Transverse colon (tissue), 4 donors: Measurements from ENCODE around the gene PCSK6. TPM values are rescaled to one million over a fixed set of nuclear protein-coding genes. Genes with fewer than 3 reads are reported as not detected.

Experiments
- DNase-seq: peaks from one replicate; pipeline ENCODE4 v3.0.0-alpha.2; 2019
- H3K27ac ChIP-seq, 4 donors: fragments of 200-600 bp; sonication (generic); 2 replicates each; pipeline ENCODE4 v1.5.1; 2016 to 2018; ENCODE audit warnings: inconsistent platforms in 4 of 4
- H3K27me3 ChIP-seq: fragments of 200-600 bp; sonication (generic); 2 replicates; pipeline ENCODE4 v1.5.1; 2017; ENCODE audit warnings: inconsistent platforms
- H3K36me3 ChIP-seq, 4 donors: fragments of 200-600 bp; sonication (generic); 2 replicates each; pipeline ENCODE4 v1.5.1; 2017 to 2019; ENCODE audit warnings: inconsistent platforms in 4 of 4
- H3K4me1 ChIP-seq, 4 donors: fragments of 200-600 bp; sonication (generic); 2 replicates each; pipeline ENCODE4 v1.5.1; 2017 to 2020; ENCODE audit warnings: inconsistent platforms in 4 of 4
- H3K4me3 ChIP-seq, 4 donors: fragments of 200-600 bp; sonication (generic); 1 replicate in 1 of 4; 2 replicates in 3 of 4; pipeline versions ENCODE4 v1.5.1 to v1.6.1; 2017 to 2019; ENCODE audit warnings: inconsistent platforms in 4 of 4
- H3K9me3 ChIP-seq, 2 donors: fragments of 200-600 bp; sonication (generic); 2 replicates each; pipeline ENCODE4 v1.5.1; 2017 to 2019; ENCODE audit warnings: inconsistent platforms in 2 of 2
- CTCF ChIP-seq, 5 experiments: fragments of 200-600 bp in 3 of 5; fragments of 450-650 bp in 2 of 5; sonication (generic) in 3 of 5; IDR thresholded peaks; 1 replicate in 2 of 5; 2 replicates in 3 of 5; pipeline ENCODE4 v1.5.1; 2016 to 2017; ENCODE audit warnings: antibody characterized with exemption in 5 of 5, inconsistent platforms in 3 of 5, mild to moderate bottlenecking in 2 of 5, moderate library complexity in 1 of 5
- EP300 ChIP-seq: sonication (generic); formaldehyde crosslinking; IDR thresholded peaks from one replicate; pipeline ENCODE4 v1.6.1; 2017; ENCODE audit warnings: antibody characterized with exemption, low read depth
- POLR2A ChIP-seq: fragments of 450-650 bp; IDR thresholded peaks from one replicate; pipeline ENCODE4 v1.6.1; 2016; ENCODE audit warnings: antibody characterized with exemption, mild to moderate bottlenecking, moderate library complexity
- POLR2AphosphoS5 ChIP-seq, 3 donors: sonication (generic); formaldehyde crosslinking; IDR thresholded peaks; one replicate each; pipeline ENCODE4 v1.6.1; 2016; ENCODE audit warnings: antibody characterized with exemption in 3 of 3
- WGBS, 2 donors: methylation state at CpG; one replicate each; pipeline ENCODE4 v1.1.5; 2018; ENCODE audit warnings: low coverage in 1 of 2; 5-methylcytosine and 5-hydroxymethylcytosine counted together
- in situ Hi-C, 4 donors: fragments of 200-750 bp; cut with MboI; loops; one replicate each; pipeline versions ENCODE4 v1.15.0 to v1.15.1; 2017; ENCODE audit warnings: low sequenced_read_pairs in 3 of 4, low pct_ligation_motif_present in 1 of 4, low pct_unique_long_range_greater_than_20kb in 1 of 4
- intact Hi-C: fragments of 100-400 bp; cut with DNase I; formaldehyde crosslinking; loops from one replicate; pipeline ENCODE4 v1.15.1; 2023; ENCODE audit warnings: low total_unique reads
- total RNA-seq, 4 donors: library from RNA; depleted of rRNA; stranded (reverse); fragments of >200 nt; gene quantifications; one replicate each; pipeline ENCODE4 v1.1.0, GENCODE V29; 2016

Gene PCSK6
- total RNA-seq, 4 donors from 2014 or later = 20.3 to 119 (median 49.7) TPM

- in situ Hi-C loops = loop anchor here (5.0 to 25.0 kb wide), 6 partner anchors 166 to 621 kb away; partner anchors contain the start of gene LRRK1 (in 4 of the 4)
- intact Hi-C loops = loop anchor here (5.0 kb wide), 1 partner anchor 171 kb away; no protein-coding TSS in a partner anchor
Measured at GRCh38 chr15:101258238-101259144, 231.0 kb downstream of the PCSK6 start.

GRCh38 chr15:101256757-101257156 is 232.8 kb downstream of the PCSK6 start:
- intact Hi-C loops (loop anchor here (2.0 to 5.0 kb wide), 2 partner anchors 169 to 242 kb away; no protein-coding TSS in a partner anchor), in situ Hi-C loops (loop anchor here (5.0 to 25.0 kb wide), 6 partner anchors 164 to 619 kb away; partner anchors contain the start of gene LRRK1 (in 4 of the 4))
- TF ChIP-seq POLR2A = no peak
- TF ChIP-seq CTCF (IDR thresholded peaks at IDR 0.05) = peak in 3 of 5 experiments; percentile 21 to 25 (median 23)
- no peak for TF ChIP-seq POLR2AphosphoS5 (IDR thresholded peaks at IDR 0.05)
- no peak for TF ChIP-seq EP300
- H3K36me3 ChIP-seq = no peaks in the 10 kb centered on the region
- peaks cover 0 to 9% (median 5%) of the 10 kb centered on the region in 4 donors for H3K4me1 ChIP-seq
- DNase-seq = no peak
- no peak overlapping the region for H3K27ac ChIP-seq
- no peak overlapping the region for H3K4me3 ChIP-seq
- 67 to 75% methylated on average over 5 to 6 of the region's 6 CpGs for WGBS, 2 donors
- no peaks in the 10 kb centered on the region for H3K27me3 ChIP-seq
- H3K9me3 ChIP-seq = no peaks in the 10 kb centered on the region

More at GRCh38 chr15:101258238-101259144, 231.0 kb downstream of the PCSK6 start:
- H3K4me1 ChIP-seq = no peaks in the 10 kb centered on the region
- WGBS, 2 donors = 0 to 29% methylated on average over 4 to 9 of the region's 11 CpGs
- H3K36me3 ChIP-seq = no peaks in the 10 kb centered on the region
- H3K27me3 ChIP-seq = no peaks in the 10 kb centered on the region
- no peak overlapping the region for H3K27ac ChIP-seq
- H3K9me3 ChIP-seq = no peaks in the 10 kb centered on the region
- DNase-seq = peak; percentile 68
- TF ChIP-seq CTCF (IDR thresholded peaks at IDR 0.05) = peak; percentile 78 to 87 (median 83)
- TF ChIP-seq POLR2A = no peak
- TF ChIP-seq EP300 = no peak
- no peak for TF ChIP-seq POLR2AphosphoS5 (IDR thresholded peaks at IDR 0.05)
- no peak overlapping the region for H3K4me3 ChIP-seq

- H3K27ac ChIP-seq = no peak overlapping the region
- in situ Hi-C loops = loop anchor here (5.0 to 25.0 kb wide), 6 partner anchors 163 to 618 kb away; partner anchors contain the start of gene LRRK1 (in 4 of the 4)
- H3K4me3 ChIP-seq = no peak overlapping the region
- intact Hi-C loops = loop anchor here (2.0 to 5.0 kb wide), 2 partner anchors 168 to 241 kb away; no protein-coding TSS in a partner anchor
- DNase-seq = no peak
- TF ChIP-seq POLR2AphosphoS5 (IDR thresholded peaks at IDR 0.05) = no peak
- no peak for TF ChIP-seq CTCF (IDR thresholded peaks at IDR 0.05)
- TF ChIP-seq POLR2A = no peak
- TF ChIP-seq EP300 = no peak
- no peaks in the 10 kb centered on the region for H3K27me3 ChIP-seq
- no peaks in the 10 kb centered on the region for H3K36me3 ChIP-seq
- 29 to 59% methylated on average over 1 to 8 of the region's 8 CpGs for WGBS, 2 donors
- H3K4me1 ChIP-seq = peaks cover 0 to 10% (median 6%) of the 10 kb centered on the region in 4 donors
- H3K9me3 ChIP-seq = no peaks in the 10 kb centered on the region
Measured at GRCh38 chr15:101255615-101256241, 233.8 kb downstream of the PCSK6 start.

- Histone ChIP-seq H3K27me3 (no peaks in the 10 kb centered on the region), H3K4me3 (no peak overlapping the region), H3K36me3 (no peaks in the 10 kb centered on the region), H3K9me3 (no peaks in the 10 kb centered on the region), H3K27ac (no peak overlapping the region), H3K4me1 (peaks cover 6 to 17% (median 13%) of the 10 kb centered on the region in 4 donors)
- intact Hi-C loops (loop anchor here (5.0 kb wide), 1 partner anchor 168 kb away; no protein-coding TSS in a partner anchor), in situ Hi-C loops (loop anchor here (5.0 to 25.0 kb wide), 6 partner anchors 163 to 618 kb away; partner anchors contain the start of gene LRRK1 (in 4 of the 4))
- 71 to 73% methylated on average over 5 of the region's 5 CpGs for WGBS, 2 donors
- no peak for DNase-seq
- TF ChIP-seq POLR2AphosphoS5 (IDR thresholded peaks at IDR 0.05) (no peak), POLR2A (no peak), CTCF (IDR thresholded peaks at IDR 0.05) (no peak), EP300 (no peak)
Measured at GRCh38 chr15:101255051-101255395, 234.5 kb downstream of the PCSK6 start.
